NCI-H526 treated with DMSO at 0.1 percent for 48 hours (cell line): Measurements from ENCODE around the gene TLCD3A.
"Not testable (repeated sequence)": the region's sequence is repeated elsewhere in the genome, so short reads cannot be mapped to it uniquely, and the experiment has no call there.

Experiments
- DNase-seq: peaks from one replicate; lab custom pipeline; 2025; lab: John Stamatoyannopoulos, UW

The TLCD3A gene

GRCh38 chr17:749359-749758, 17.0 kb downstream of the TLCD3A start:
- not testable (repeated sequence) for DNase-seq

- DNase-seq = no peak
These were observed 18.1 kb downstream of the TLCD3A start for GRCh38 chr17:750431-751037.

GRCh38 chr17:751269-752001, 19.0 kb downstream of the TLCD3A start:
- DNase-seq = no peak

- DNase-seq = peak; percentile 64
These were observed 19.7 kb downstream of the TLCD3A start, which contains the start of gene GEMIN4 for GRCh38 chr17:752002-752619. Gene GEMIN4, minus strand, starts transcription at chr17:752264. Its CDS starts 122 bp downstream, at chr17:752142.

GRCh38 chr17:752620-753219, 20.3 kb downstream of the TLCD3A start:
- no peak for DNase-seq

GRCh38 chr17:753418-753817, 21.0 kb downstream of the TLCD3A start:
- DNase-seq = no peak

GRCh38 chr17:755319-755961, 23.0 kb downstream of the TLCD3A start:
- DNase-seq = not testable (repeated sequence)

- DNase-seq = not testable (repeated sequence)
These were observed 23.7 kb downstream of the TLCD3A start for GRCh38 chr17:756010-756567.

GRCh38 chr17:759964-760363, 27.6 kb downstream of the TLCD3A start:
- DNase-seq = no peak

GRCh38 chr17:760371-760770, 28.0 kb downstream of the TLCD3A start:
- no peak for DNase-seq

GRCh38 chr17:767076-767475, 34.7 kb downstream of the TLCD3A start:
- DNase-seq = no peak

GRCh38 chr17:773016-773415, 40.6 kb downstream of the TLCD3A start:
- DNase-seq = no peak

GRCh38 chr17:773467-774312, 41.3 kb downstream of the TLCD3A start:
- DNase-seq = no peak

GRCh38 chr17:774313-774584, 41.9 kb downstream of the TLCD3A start:
- DNase-seq = no peak

GRCh38 chr17:778096-778495, 45.7 kb downstream of the TLCD3A start:
- DNase-seq = no peak

GRCh38 chr17:781805-782731, 49.7 kb downstream of the TLCD3A start, which contains the start of the genes GLOD4 and MRM3:
Gene GLOD4, minus strand, starts transcription at chr17:782280. Its CDS starts 25 bp downstream, at chr17:782255.
Gene MRM3, plus strand, starts transcription at chr17:782353. Its CDS starts 26 bp downstream, at chr17:782379.
- DNase-seq = peak; percentile 32

GRCh38 chr17:784143-784542, 51.7 kb downstream of the TLCD3A start:
- DNase-seq = no peak

GRCh38 chr17:785901-786300, 53.5 kb downstream of the TLCD3A start:
- DNase-seq = not testable (repeated sequence)

- DNase-seq = no peak
These were observed 55.3 kb downstream of the TLCD3A start for GRCh38 chr17:787641-788221.

- no peak for DNase-seq
These were observed 56.2 kb downstream of the TLCD3A start for GRCh38 chr17:788551-788950.
